MM.1S (cell line): ENCODE measurements around the gene TMEM212.

ENCODE experiments used
- CTCF ChIP-seq: fragments of 300-600 bp; sonication (generic); IDR thresholded peaks from 2 replicates; pipeline ENCODE4 v1.5.1; 2016; ENCODE audit warnings: antibody characterized with exemption, low read length, mixed read lengths
- EZH2 ChIP-seq: fragments of 300-600 bp; sonication (generic); optimal IDR thresholded peaks from 2 replicates; pipeline ENCODE3; 2017; ENCODE audit warnings: low read depth, mild to moderate bottlenecking, antibody characterized with exemption, low read length, mixed read lengths
- EZH2phosphoT487 ChIP-seq: fragments of 300-600 bp; sonication (generic); IDR thresholded peaks from 2 replicates; pipeline ENCODE4 v1.6.1; 2018; ENCODE audit warnings: antibody characterized with exemption, low read length

- TF ChIP-seq EZH2 (no peak), CTCF (no peak), EZH2phosphoT487 (no peak)
These were observed 7.5 kb upstream of the TMEM212 start for GRCh38 chr3:171835613-171836012.
